ENCODE data around the gene TBL1Y. TPM values are rescaled to one million over a fixed set of nuclear protein-coding genes. Genes with fewer than 3 reads are reported as not detected.

Gene TBL1Y
- total RNA-seq, 1 donor from 2014 or later = 0.07 TPM

GRCh38 chrY:7078725-7079124 lies 168.2 kb downstream of the TBL1Y start:
- intact Hi-C loops (cut with micrococcal nuclease) = no loop called here

GRCh38 chrY:7080548-7080947 lies 170.1 kb downstream of the TBL1Y start:
- intact Hi-C loops (cut with micrococcal nuclease) = loop anchor here (10.0 kb wide), 1 partner anchor 194 kb away; no protein-coding TSS in a partner anchor

GRCh38 chrY:7085606-7086005 lies 175.1 kb downstream of the TBL1Y start:
- intact Hi-C loops (cut with micrococcal nuclease) = loop anchor here (1.0 to 10.0 kb wide), 2 partner anchors 121 to 189 kb away; no protein-coding TSS in a partner anchor

- intact Hi-C loops (cut with micrococcal nuclease) = no loop called here
These were observed 182.3 kb downstream of the TBL1Y start for GRCh38 chrY:7092836-7093235.

- intact Hi-C loops (cut with micrococcal nuclease) = no loop called here
These were observed 183.9 kb downstream of the TBL1Y start for GRCh38 chrY:7094365-7094764.

GRCh38 chrY:7097021-7097420 lies 186.5 kb downstream of the TBL1Y start:
- intact Hi-C loops (cut with micrococcal nuclease) = no loop called here

- intact Hi-C loops (cut with micrococcal nuclease) = no loop called here
These were observed 189.2 kb downstream of the TBL1Y start for GRCh38 chrY:7099742-7100141.

GRCh38 chrY:7102680-7103079 lies 192.2 kb downstream of the TBL1Y start:
- intact Hi-C loops (cut with micrococcal nuclease) = no loop called here

- intact Hi-C loops (cut with micrococcal nuclease) = no loop called here
These were observed 196.7 kb downstream of the TBL1Y start for GRCh38 chrY:7107179-7107578.

- intact Hi-C loops (cut with micrococcal nuclease) = no loop called here
These were observed 199.6 kb downstream of the TBL1Y start for GRCh38 chrY:7110086-7110485.

- intact Hi-C loops (cut with micrococcal nuclease) = no loop called here
These were observed 205.4 kb downstream of the TBL1Y start for GRCh38 chrY:7115871-7116270.

GRCh38 chrY:7122202-7122601 lies 211.7 kb downstream of the TBL1Y start:
- intact Hi-C loops (cut with micrococcal nuclease) = no loop called here

- intact Hi-C loops (cut with micrococcal nuclease) = no loop called here
These were observed 214.9 kb downstream of the TBL1Y start for GRCh38 chrY:7125136-7126056.

GRCh38 chrY:7128211-7128610 lies 217.7 kb downstream of the TBL1Y start:
- intact Hi-C loops (cut with micrococcal nuclease) = no loop called here

Other genes starting within 250 kb of the TBL1Y start
- not detected in 2 replicates for gene AMELY, start 1.1 kb downstream of the TBL1Y start, total RNA-seq

Data from T-helper 2 cell treated with Interferon-gamma antibody and Interleukin-4, amounts not matched to agents 100 ng/mL and 5 ng/mL, for 36 hours (primary cell).